Endothelial cell of umbilical vein (primary cell): ENCODE data around the gene OTC.

Experiments
- EZH2 ChIP-seq: IDR thresholded peaks from 2 replicates; pipeline ENCODE4 v1.6.1; 2012; ENCODE audit warnings: borderline replicate concordance, low read depth, mild to moderate bottlenecking, moderate library complexity, low read length, inconsistent platforms; ENCODE audit not compliant: severe bottlenecking
- TF ChIP-seq, protein P1 (sequence below), 2 donors: IDR thresholded peaks; 1 replicate in 1 of 2; 2 replicates in 1 of 2; pipeline ENCODE4 v1.5.1; 2011; ENCODE audit warnings: low read length in 2 of 2, mild to moderate bottlenecking in 2 of 2, moderate library complexity in 2 of 2, control low read depth in 1 of 2, inconsistent platforms in 1 of 2, low read depth in 1 of 2; ENCODE audit not compliant: insufficient read depth in 1 of 2; ENCODE audit errors: extremely low read depth in 1 of 2

DNA sequence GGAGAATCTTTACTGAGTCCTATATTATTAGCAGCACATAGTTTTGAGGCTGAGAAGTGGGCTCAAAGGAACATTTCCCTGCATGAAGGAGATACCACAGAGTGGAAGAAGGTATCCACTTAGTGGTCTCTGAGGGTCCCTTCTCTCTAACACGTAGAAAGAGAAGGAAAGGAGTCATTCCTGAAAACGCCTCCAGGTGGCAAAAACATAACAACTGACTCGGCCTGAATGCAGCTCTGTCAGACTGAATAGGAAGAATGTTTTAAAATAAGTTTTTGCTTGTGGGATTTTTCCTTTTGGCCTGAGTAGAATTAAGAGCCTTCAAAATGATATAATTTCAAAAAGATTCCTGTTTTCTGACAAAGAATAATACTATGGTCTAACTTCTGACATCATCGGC, 48.4 kb upstream of the OTC start:
- TF ChIP-seq, protein P1, sequence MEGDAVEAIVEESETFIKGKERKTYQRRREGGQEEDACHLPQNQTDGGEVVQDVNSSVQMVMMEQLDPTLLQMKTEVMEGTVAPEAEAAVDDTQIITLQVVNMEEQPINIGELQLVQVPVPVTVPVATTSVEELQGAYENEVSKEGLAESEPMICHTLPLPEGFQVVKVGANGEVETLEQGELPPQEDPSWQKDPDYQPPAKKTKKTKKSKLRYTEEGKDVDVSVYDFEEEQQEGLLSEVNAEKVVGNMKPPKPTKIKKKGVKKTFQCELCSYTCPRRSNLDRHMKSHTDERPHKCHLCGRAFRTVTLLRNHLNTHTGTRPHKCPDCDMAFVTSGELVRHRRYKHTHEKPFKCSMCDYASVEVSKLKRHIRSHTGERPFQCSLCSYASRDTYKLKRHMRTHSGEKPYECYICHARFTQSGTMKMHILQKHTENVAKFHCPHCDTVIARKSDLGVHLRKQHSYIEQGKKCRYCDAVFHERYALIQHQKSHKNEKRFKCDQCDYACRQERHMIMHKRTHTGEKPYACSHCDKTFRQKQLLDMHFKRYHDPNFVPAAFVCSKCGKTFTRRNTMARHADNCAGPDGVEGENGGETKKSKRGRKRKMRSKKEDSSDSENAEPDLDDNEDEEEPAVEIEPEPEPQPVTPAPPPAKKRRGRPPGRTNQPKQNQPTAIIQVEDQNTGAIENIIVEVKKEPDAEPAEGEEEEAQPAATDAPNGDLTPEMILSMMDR (IDR thresholded peaks at IDR 0.05; ENCODE audit: extremely low read depth in 1 of 2, insufficient read depth in 1 of 2, low read depth in 1 of 2, low read length in 2 of 2): peak; percentile 24 to 36
- no peak for TF ChIP-seq EZH2
